Heart right ventricle (tissue), 16 donors: ENCODE results near the gene OSBPL10. TPM values are rescaled to one million over a fixed set of nuclear protein-coding genes. Genes with fewer than 3 reads are reported as not detected.

ENCODE experiments used
- ATAC-seq, 8 donors: fragments of 200-7000 bp; cut with Tn5 transposase; one replicate each; pipeline ENCODE4 v1.9.1; 2020; ENCODE audit warnings: mild to moderate bottlenecking in 8 of 8, moderate library complexity in 8 of 8, moderate number of reproducible peaks in 1 of 8
- DNase-seq, 2 donors: peaks; one replicate each; pipeline ENCODE4 v3.0.0-alpha.2; 2020
- H3K27ac ChIP-seq, 10 donors: fragments of 200-600 bp; sonication (generic) in 2 of 10; one replicate each; pipeline versions ENCODE4 v1.5.0 to v1.8.0; 2020 to 2022; ENCODE audit warnings: mild to moderate bottlenecking in 3 of 10
- H3K27me3 ChIP-seq, 7 donors: fragments of 200-600 bp; one replicate each; pipeline ENCODE4 v1.8.0; 2021 to 2022; ENCODE audit warnings: mild to moderate bottlenecking in 2 of 7
- H3K36me3 ChIP-seq, 9 donors: fragments of 200-600 bp; sonication (generic) in 1 of 9; one replicate each; pipeline versions ENCODE4 v1.5.0 to v1.8.0; 2020 to 2022; ENCODE audit warnings: mild to moderate bottlenecking in 2 of 9
- H3K4me1 ChIP-seq, 9 donors: fragments of 200-600 bp; sonication (generic) in 1 of 9; one replicate each; pipeline versions ENCODE4 v1.5.0 to v1.8.0; 2020 to 2022; ENCODE audit warnings: mild to moderate bottlenecking in 4 of 9
- H3K4me3 ChIP-seq, 10 donors: fragments of 200-600 bp; sonication (generic) in 2 of 10; one replicate each; pipeline versions ENCODE4 v1.5.0 to v1.8.0; 2020 to 2022; ENCODE audit warnings: mild to moderate bottlenecking in 7 of 10, moderate library complexity in 2 of 10
- H3K9me3 ChIP-seq, 11 donors: fragments of 200-600 bp in 10 of 11; sonication (generic) in 2 of 11; one replicate each; pipeline versions ENCODE4 v1.5.0 to v1.8.0; 2013 to 2022; ENCODE audit warnings: mild to moderate bottlenecking in 2 of 11, control low read depth in 1 of 11, moderate library complexity in 1 of 11
- WGBS, 2 donors: extraction: QIAGEN DNeasy Blood & Tissue Kit; methylation state at CpG; one replicate each; pipeline ENCODE4 v1.1.7; 2013; ENCODE audit warnings: inconsistent platforms in 1 of 2; 5-methylcytosine and 5-hydroxymethylcytosine counted together
- intact Hi-C, 10 donors: fragments of 100-400 bp; cut with DNase I; formaldehyde crosslinking; loops; one replicate each; pipeline versions ENCODE4 v1.11.1 to v1.14.2; 2022
- polyA plus RNA-seq, 2 donors: library from polyadenylated mRNA; stranded (reverse); fragments of 200-250 nt; gene quantifications; one replicate each; pipeline ENCODE4 v1.2.3, GENCODE V29; 2013
- total RNA-seq, 10 donors: library from RNA; stranded (reverse); fragmentation: NEBNext Ultra II Directional in 3 of 10; extraction: Animal tissue kit (Norgen Biotek cat#: 25700) in 3 of 10; gene quantifications; one replicate each; pipeline versions ENCODE4 v1.2.1 to v1.2.4, GENCODE V29; 2021 to 2023
- TF ChIP-seq, protein P1 (sequence below), 9 donors: fragments of 200-600 bp; sonication (generic) in 2 of 9; IDR thresholded peaks; one replicate each; pipeline versions ENCODE4 v1.5.0 to v1.8.0; 2021 to 2022; ENCODE audit warnings: antibody characterized with exemption in 9 of 9, mild to moderate bottlenecking in 5 of 9, moderate library complexity in 1 of 9
- donor health status: Arrhythmogenic right ventricular cardiomyopathy.
- donor health status: ischemic (EF 13 %, LVEDD 7.1; RV severe dilation, severe dysfunction).
- donor health status: healthy with polysubstance abuse.
- donor health status: DM: no; HTN: yes; CAD: no.
- donor health status: DM: no; HTN: no; CAD: no.
- donor health status: ischemic (EF 25% LVEDD 6.9; RV normal size, moderate dysfunction).
- donor health status: ischemic (EF 25% LVEDD 5.7; RV mildly dilated, moderate dysfunction).
- donor health status: healthy.
- donor health status: DM: yes; HTN: yes; CAD: no.
- donor health status: Ischemic cardiomyopathy.
- donor health status: ischemic (EF 35%, LVEDD 5.7; RV mildly dilated, moderate dysfunction).
- donor health status: nonischemic (EF 11% LVEDD 7.7; RV severe dilation, severe dysfunction).
- donor health status: DM: yes; HTN: yes; CAD: no.
- donor health status: PGD.
- donor health status: ischemic (EF 29% LVEDD 5.4; RV normal size, mild dysfunction).
- donor health status: nonischemic (EF 23%, LVEDD 6.1; RV moderate dilation, normal function).

OSBPL10 gene
- total and polyA plus RNA-seq, 12 donors, result 1.2 to 8.5 (median 4.1) TPM

DNA sequence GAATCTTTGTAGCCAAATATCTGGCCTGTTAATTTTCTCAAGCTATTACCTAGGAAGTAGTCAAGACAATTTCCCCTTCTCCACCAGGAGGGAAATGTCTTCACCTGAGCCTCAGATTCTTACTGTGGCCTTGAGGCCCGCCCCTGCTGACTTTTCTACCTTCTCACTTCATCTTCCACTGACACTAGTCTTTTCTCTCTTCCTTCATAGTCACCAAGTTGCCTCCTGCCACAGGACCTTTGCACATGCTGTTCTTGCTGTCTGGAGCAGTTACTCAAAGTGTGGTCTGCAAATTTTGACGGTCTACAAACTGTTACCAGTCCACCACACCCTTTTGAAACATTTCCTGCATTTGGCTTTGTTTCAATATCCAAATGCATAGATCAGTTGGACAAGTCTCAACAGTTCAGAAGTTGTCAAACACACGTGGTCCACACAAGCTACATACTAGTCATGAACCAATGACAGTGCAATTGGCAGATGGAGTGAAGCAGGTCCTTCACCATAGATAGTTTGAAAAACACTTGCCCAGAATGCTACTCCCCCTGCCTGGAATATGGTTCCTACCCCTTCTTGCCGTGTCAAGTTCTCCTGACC, 100.5 kb downstream of the OSBPL10 start:
- intact Hi-C loops, result no loop called here
- Histone ChIP-seq H3K4me3 (no peak overlapping the region), H3K36me3 (no peaks in the 10 kb centered on the region), H3K9me3 (no peaks in the 10 kb centered on the region), H3K27ac (no peak overlapping the region), H3K4me1 (peaks cover 0 to 4% (median 0%) of the 10 kb centered on the region in 9 donors), H3K27me3 (no peaks in the 10 kb centered on the region)
- ATAC-seq (no peak), DNase-seq (no peak)
- TF ChIP-seq, protein P1, sequence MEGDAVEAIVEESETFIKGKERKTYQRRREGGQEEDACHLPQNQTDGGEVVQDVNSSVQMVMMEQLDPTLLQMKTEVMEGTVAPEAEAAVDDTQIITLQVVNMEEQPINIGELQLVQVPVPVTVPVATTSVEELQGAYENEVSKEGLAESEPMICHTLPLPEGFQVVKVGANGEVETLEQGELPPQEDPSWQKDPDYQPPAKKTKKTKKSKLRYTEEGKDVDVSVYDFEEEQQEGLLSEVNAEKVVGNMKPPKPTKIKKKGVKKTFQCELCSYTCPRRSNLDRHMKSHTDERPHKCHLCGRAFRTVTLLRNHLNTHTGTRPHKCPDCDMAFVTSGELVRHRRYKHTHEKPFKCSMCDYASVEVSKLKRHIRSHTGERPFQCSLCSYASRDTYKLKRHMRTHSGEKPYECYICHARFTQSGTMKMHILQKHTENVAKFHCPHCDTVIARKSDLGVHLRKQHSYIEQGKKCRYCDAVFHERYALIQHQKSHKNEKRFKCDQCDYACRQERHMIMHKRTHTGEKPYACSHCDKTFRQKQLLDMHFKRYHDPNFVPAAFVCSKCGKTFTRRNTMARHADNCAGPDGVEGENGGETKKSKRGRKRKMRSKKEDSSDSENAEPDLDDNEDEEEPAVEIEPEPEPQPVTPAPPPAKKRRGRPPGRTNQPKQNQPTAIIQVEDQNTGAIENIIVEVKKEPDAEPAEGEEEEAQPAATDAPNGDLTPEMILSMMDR (IDR thresholded peaks at IDR 0.05), result no peak
- 78 to 84% methylated on average over 4 of the region's 4 CpGs for WGBS, 2 donors

DNA sequence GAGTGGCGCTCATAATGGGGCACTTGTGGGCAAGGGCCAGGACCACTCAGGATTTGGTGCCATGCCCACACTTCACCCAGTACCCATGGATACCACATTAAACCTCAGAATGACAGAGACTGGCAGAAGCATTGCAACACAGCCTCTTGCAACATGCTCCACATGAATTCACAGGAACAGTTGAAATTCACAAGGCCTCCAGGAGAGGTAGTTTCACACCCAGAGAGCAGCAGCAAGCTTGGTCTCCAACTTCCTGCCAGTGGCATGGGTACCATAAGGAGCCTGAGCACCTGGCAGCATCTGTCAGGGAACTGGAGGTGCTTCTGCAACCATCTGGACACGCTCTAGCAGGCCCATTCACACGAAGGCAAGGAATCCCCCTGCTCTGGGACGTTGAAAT, 101.0 kb downstream of the OSBPL10 start:
- Histone ChIP-seq H3K27me3 (no peaks in the 10 kb centered on the region), H3K36me3 (no peaks in the 10 kb centered on the region), H3K4me3 (no peak overlapping the region), H3K27ac (no peak overlapping the region), H3K4me1 (peaks cover 0 to 4% (median 0%) of the 10 kb centered on the region in 9 donors), H3K9me3 (no peaks in the 10 kb centered on the region)
- TF ChIP-seq, protein P1 (IDR thresholded peaks at IDR 0.05), result no peak
- WGBS, 2 donors, result 94% methylated on average over 4 of the region's 4 CpGs
- intact Hi-C loops, result no loop called here
- DNase-seq (no peak), ATAC-seq (no peak)

DNA sequence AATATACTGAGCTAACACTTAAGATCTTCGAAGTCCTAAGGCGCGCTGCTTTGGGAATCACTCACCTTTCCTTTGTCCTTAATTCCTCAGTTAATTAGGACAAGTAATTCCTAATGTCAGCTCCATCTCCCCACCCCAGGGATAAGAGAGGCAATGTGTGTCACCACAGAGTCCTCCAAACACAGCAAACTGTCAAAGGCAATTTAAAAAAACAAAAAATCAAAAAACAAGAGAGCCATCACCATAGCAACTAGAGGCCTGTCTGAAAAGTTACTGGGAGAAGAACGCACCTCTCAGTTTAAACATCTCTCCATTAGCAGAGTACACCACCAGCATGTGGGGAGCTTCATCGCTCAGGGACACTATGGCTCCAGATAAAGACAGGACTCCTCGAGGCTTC, 101.7 kb downstream of the OSBPL10 start:
- DNase-seq (no peak), ATAC-seq (no peak)
- no peak overlapping the region for H3K27ac ChIP-seq
- H3K36me3 ChIP-seq, result no peaks in the 10 kb centered on the region
- no peak overlapping the region for H3K4me3 ChIP-seq
- H3K9me3 ChIP-seq, result no peaks in the 10 kb centered on the region
- H3K27me3 ChIP-seq, result no peaks in the 10 kb centered on the region
- TF ChIP-seq, protein P1 (IDR thresholded peaks at IDR 0.05), result no peak
- intact Hi-C loops, result no loop called here
- 97% methylated on average over 6 of the region's 6 CpGs for WGBS, 2 donors
- peaks cover 0 to 4% (median 0%) of the 10 kb centered on the region in 9 donors for H3K4me1 ChIP-seq

DNA sequence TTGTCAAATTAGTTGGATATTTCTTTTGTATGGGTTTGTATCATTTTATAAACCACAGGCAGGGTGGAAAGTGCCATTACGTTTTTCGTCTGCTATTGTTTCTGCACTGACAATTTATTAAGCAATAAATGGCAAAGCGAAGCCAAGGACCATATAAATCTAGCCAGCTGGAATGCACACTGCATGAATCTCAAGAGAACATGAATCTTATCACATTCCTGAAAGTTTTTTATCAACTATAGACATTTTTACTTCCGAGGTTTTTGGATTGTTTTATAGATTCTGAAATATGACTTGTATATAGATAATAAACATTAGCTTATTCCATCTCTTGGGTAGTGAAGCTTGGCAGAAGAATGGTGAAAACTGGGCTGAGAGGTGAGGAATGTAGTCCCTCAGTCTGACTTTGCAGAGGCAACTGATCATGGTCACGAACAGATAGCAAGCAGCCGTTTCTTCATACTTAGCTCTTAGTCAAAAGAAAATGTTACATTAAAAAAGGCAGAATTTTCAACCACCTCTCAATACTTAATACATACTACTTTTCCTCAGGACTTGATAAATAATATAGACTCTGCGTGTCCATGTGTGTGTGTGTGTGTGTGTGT, 102.7 kb downstream of the OSBPL10 start:
- ATAC-seq, result no peak

More for the DNA sequence above, 102.7 kb downstream of the OSBPL10 start:
- 73 to 77% methylated on average over 7 of the region's 7 CpGs for WGBS, 2 donors
- DNase-seq, result no peak
- Histone ChIP-seq H3K4me3 (no peak overlapping the region), H3K9me3 (no peaks in the 10 kb centered on the region), H3K36me3 (no peaks in the 10 kb centered on the region), H3K4me1 (peaks cover 0 to 4% (median 0%) of the 10 kb centered on the region in 9 donors), H3K27ac (no peak overlapping the region), H3K27me3 (no peaks in the 10 kb centered on the region)
- TF ChIP-seq, protein P1 (IDR thresholded peaks at IDR 0.05), result no peak
- intact Hi-C loops, result no loop called here
